K562 (cell line): Measurements from ENCODE around the gene NEUROD4. TPM values are rescaled to one million over a fixed set of nuclear protein-coding genes. Genes with fewer than 3 reads are reported as not detected.

ENCODE experiments used
- CBX5 ChIP-seq: IDR thresholded peaks from 2 replicates; pipeline ENCODE4 v1.6.1; 2014; ENCODE audit warnings: low read depth, borderline replicate concordance
- CREB3L1 ChIP-seq: fragments of 450-650 bp; IDR thresholded peaks from 2 replicates; pipeline ENCODE4 v1.6.1; 2014; ENCODE audit warnings: low read depth, mild to moderate bottlenecking, moderate library complexity, borderline replicate concordance
- EP400 ChIP-seq: fragments of 450-650 bp; IDR thresholded peaks from 2 replicates; pipeline ENCODE4 v1.6.1; 2017; ENCODE audit warnings: antibody characterized with exemption, mild to moderate bottlenecking, moderate library complexity
- FOSL1 ChIP-seq: fragments of 200-800 bp; sonication (Bioruptor generic); conservative IDR thresholded peaks from 2 replicates; pipeline ENCODE4 v1.6.1; 2016; ENCODE audit warnings: missing genetic modification characterization, missing compliant biosample characterization
- HNRNPL ChIP-seq: fragments of 200-400 bp; formaldehyde crosslinking; IDR thresholded peaks from 2 replicates; pipeline ENCODE4 v1.6.1; 2017; ENCODE audit warnings: low read depth, mild to moderate bottlenecking, low read length
- HSF4 ChIP-seq: fragments of 250-450 bp; sonication (Bioruptor Pico); IDR thresholded peaks from 2 replicates; pipeline ENCODE4 v2.1.2; 2022; ENCODE audit warnings: mild to moderate bottlenecking, moderate library complexity, borderline replicate concordance
- IRF9 ChIP-seq: fragments of 450-650 bp; IDR thresholded peaks from 2 replicates; pipeline ENCODE4 v1.6.1; 2016; ENCODE audit warnings: missing biosample characterization, missing genetic modification characterization
- JUND ChIP-seq, 2 experiments: IDR thresholded peaks; 2 replicates in 1 of 2; 3 replicates in 1 of 2; pipeline ENCODE4 v1.6.1; 2011; ENCODE audit warnings: borderline replicate concordance in 2 of 2, low read depth in 2 of 2, low read length in 2 of 2, improper control_type of control experiment in 1 of 2, missing biosample characterization in 1 of 2, missing genetic modification characterization in 1 of 2, missing genetic modification reagents in 1 of 2
- KAT8 ChIP-seq: fragments of 450-650 bp; IDR thresholded peaks from 2 replicates; pipeline ENCODE4 v1.6.1; 2016; ENCODE audit warnings: low read depth, mild to moderate bottlenecking
- LEF1 ChIP-seq: fragments of 450-650 bp; IDR thresholded peaks from 2 replicates; pipeline ENCODE4 v1.6.1; 2016; ENCODE audit warnings: mild to moderate bottlenecking
- MAFF ChIP-seq: IDR thresholded peaks from 2 replicates; pipeline ENCODE4 v1.6.1; 2012; ENCODE audit warnings: low read length, improper control_type of control experiment
- MAFK ChIP-seq: IDR thresholded peaks from 2 replicates; pipeline ENCODE4 v1.6.1; 2011; ENCODE audit warnings: low read length, improper control_type of control experiment
- MAZ ChIP-seq, 2 experiments: fragments of 450-650 bp in 1 of 2; sonication (generic) in 1 of 2; formaldehyde crosslinking; IDR thresholded peaks in 1 of 2; conservative IDR thresholded peaks in 1 of 2; 2 replicates each; pipeline versions ENCODE4 v1.4.0 to v1.5.0; 2020; ENCODE audit warnings: mild to moderate bottlenecking in 1 of 2, missing genetic modification reagents in 1 of 2
- NFRKB ChIP-seq: fragments of 450-650 bp; IDR thresholded peaks from 2 replicates; pipeline ENCODE4 v1.6.1; 2016; ENCODE audit warnings: low read depth
- PHB ChIP-seq: fragments of 250-450 bp; sonication (Bioruptor Pico); IDR thresholded peaks from 2 replicates; pipeline ENCODE4 v1.5.0; 2021
- PURB ChIP-seq: sonication (generic); formaldehyde crosslinking; IDR thresholded peaks from 2 replicates; pipeline ENCODE4 v1.9.0; 2021; ENCODE audit warnings: low read depth, mild to moderate bottlenecking, missing genetic modification reagents
- RBM15 ChIP-seq: fragments of 200-400 bp; formaldehyde crosslinking; IDR thresholded peaks from 2 replicates; pipeline ENCODE4 v1.6.1; 2018; ENCODE audit warnings: mild to moderate bottlenecking, low read length, moderate library complexity; ENCODE audit not compliant: insufficient read depth
- RFX7 ChIP-seq: fragments of 250-450 bp; sonication (Bioruptor Pico); IDR thresholded peaks from 2 replicates; pipeline ENCODE4 v1.5.1; 2021; ENCODE audit warnings: mild to moderate bottlenecking
- RUNX1 ChIP-seq: sonication (generic); IDR thresholded peaks from 2 replicates; pipeline ENCODE4 v1.6.1; 2016; ENCODE audit warnings: antibody characterized with exemption, low read depth
- SMAD3 ChIP-seq: fragments of 450-650 bp; formaldehyde crosslinking; conservative IDR thresholded peaks from 2 replicates; pipeline ENCODE4 v1.4.0; 2020; ENCODE audit warnings: mild to moderate bottlenecking
- TCF7L2 ChIP-seq: fragments of 150-350 bp; IDR thresholded peaks from 2 replicates; pipeline ENCODE4 v1.6.1; 2016; ENCODE audit warnings: low read depth, mild to moderate bottlenecking, low read length, moderate library complexity
- ZNF124 ChIP-seq: sonication (generic); formaldehyde crosslinking; IDR thresholded peaks from 2 replicates; pipeline ENCODE4 v1.8.1; 2022; ENCODE audit warnings: missing genetic modification reagents
- polyA plus RNA-seq, 8 experiments: library from polyadenylated mRNA; depleted of rRNA in 4 of 8; stranded (reverse) in 5 of 8; unstranded in 3 of 8; fragments of >200 nt; fragmentation: Nextera tagmentation in 2 of 8; fragmentation: Illumina TruSeq in 1 of 8; extraction: Ambion mirVana in 2 of 8; extraction: Trizol in 1 of 8; gene quantifications; 2 replicates each; pipeline versions ENCODE4 v1.2.1 to v1.2.3, GENCODE V29; 2011 to 2014; ENCODE audit warnings: inconsistent platforms in 1 of 8, missing spikeins in 1 of 8
- total RNA-seq, 7 experiments: library from RNA; depleted of rRNA in 6 of 7; stranded (reverse); fragments of >200 nt in 6 of 7; fragmentation: Illumina TruSeq in 2 of 7; extraction: Trizol in 2 of 7; gene quantifications; 2 replicates each; pipeline versions ENCODE4 v1.2.1 to v1.2.3, GENCODE V29; 2011 to 2021; ENCODE audit warnings: low replicate concordance in 1 of 7
- TF ChIP-seq, protein P1 (sequence below): fragments of 150-350 bp; IDR thresholded peaks from 2 replicates; pipeline ENCODE4 v1.6.1; 2014; ENCODE audit warnings: low read depth, mild to moderate bottlenecking, low read length, borderline replicate concordance
- TF ChIP-seq, protein P2 (sequence below), 2 experiments: fragments of 250-450 bp in 1 of 2; fragments of 450-650 bp in 1 of 2; sonication (Bioruptor Pico) in 1 of 2; IDR thresholded peaks; 2 replicates each; pipeline versions ENCODE4 v1.6.1 to v1.8.0; 2016 to 2021; ENCODE audit warnings: mild to moderate bottlenecking in 2 of 2, moderate library complexity in 2 of 2, missing compliant biosample characterization in 1 of 2, missing genetic modification characterization in 1 of 2

The NEUROD4 gene
- total and polyA plus RNA-seq, 9 of the 15 experiments (the other 6 are each of a cell fraction or from before 2014, with no cell fraction given), result not detected

DNA sequence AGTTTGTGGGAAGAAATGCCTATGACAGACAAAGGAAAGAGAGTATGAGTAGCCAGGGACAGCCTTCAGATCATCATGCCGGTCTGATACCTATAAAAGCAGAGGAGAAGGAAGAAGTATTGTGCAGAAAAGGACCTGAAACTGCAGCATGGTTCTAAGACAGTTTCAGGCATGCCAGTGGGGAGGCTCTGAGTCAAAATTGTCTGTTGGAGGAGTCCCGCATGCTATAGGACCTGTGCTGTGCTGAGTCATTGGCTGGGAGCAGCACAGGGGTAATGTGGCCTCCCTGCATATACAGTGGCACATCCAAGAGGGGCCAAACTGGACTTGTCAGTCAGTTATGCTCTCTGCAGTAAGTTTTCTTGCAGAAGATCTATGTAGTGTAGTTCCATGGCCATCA lies 40.7 kb downstream of the NEUROD4 start (continued):
- TF ChIP-seq JUND (IDR thresholded peaks at IDR 0.05; ENCODE audit: borderline replicate concordance, low read depth, low read length) (no peak), JUND (tag; IDR thresholded peaks at IDR 0.05; ENCODE audit: borderline replicate concordance, low read depth, low read length) (peak; percentile 48; the same call in 1 of the 3 replicates), NFRKB (no peak), LEF1 (no peak), TCF7L2 (no peak), MAZ (CRISPR knock-in tag; conservative IDR thresholded peaks at IDR 0.05 in 1 of 2, IDR thresholded peaks at IDR 0.05 in 1 of 2) (no peak), PURB (CRISPR knock-in tag) (no peak), KAT8 (no peak), HNRNPL (no peak), MAFF (peak; percentile 72), RUNX1 (no peak), CREB3L1 (no peak), MAFK (peak; percentile 65; the same call in 1 of the 2 replicates), ZNF124 (CRISPR knock-in tag) (no peak), FOSL1 (0 out of 2 replicates have a peak, but pooled peaks have one; percentile 16), CBX5 (no peak), PHB (CRISPR knock-in tag) (no peak), RBM15 (no peak), HSF4 (CRISPR knock-in tag) (no peak), IRF9 (tag) (no peak), EP400 (no peak), RFX7 (no peak), SMAD3 (CRISPR knock-in tag) (no peak)
- TF ChIP-seq, protein P1, sequence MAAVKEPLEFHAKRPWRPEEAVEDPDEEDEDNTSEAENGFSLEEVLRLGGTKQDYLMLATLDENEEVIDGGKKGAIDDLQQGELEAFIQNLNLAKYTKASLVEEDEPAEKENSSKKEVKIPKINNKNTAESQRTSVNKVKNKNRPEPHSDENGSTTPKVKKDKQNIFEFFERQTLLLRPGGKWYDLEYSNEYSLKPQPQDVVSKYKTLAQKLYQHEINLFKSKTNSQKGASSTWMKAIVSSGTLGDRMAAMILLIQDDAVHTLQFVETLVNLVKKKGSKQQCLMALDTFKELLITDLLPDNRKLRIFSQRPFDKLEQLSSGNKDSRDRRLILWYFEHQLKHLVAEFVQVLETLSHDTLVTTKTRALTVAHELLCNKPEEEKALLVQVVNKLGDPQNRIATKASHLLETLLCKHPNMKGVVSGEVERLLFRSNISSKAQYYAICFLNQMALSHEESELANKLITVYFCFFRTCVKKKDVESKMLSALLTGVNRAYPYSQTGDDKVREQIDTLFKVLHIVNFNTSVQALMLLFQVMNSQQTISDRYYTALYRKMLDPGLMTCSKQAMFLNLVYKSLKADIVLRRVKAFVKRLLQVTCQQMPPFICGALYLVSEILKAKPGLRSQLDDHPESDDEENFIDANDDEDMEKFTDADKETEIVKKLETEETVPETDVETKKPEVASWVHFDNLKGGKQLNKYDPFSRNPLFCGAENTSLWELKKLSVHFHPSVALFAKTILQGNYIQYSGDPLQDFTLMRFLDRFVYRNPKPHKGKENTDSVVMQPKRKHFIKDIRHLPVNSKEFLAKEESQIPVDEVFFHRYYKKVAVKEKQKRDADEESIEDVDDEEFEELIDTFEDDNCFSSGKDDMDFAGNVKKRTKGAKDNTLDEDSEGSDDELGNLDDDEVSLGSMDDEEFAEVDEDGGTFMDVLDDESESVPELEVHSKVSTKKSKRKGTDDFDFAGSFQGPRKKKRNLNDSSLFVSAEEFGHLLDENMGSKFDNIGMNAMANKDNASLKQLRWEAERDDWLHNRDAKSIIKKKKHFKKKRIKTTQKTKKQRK, result no peak
- TF ChIP-seq, protein P2, sequence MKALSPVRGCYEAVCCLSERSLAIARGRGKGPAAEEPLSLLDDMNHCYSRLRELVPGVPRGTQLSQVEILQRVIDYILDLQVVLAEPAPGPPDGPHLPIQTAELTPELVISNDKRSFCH (CRISPR knock-in tag; IDR thresholded peaks at IDR 0.05), result no peak
- TF ChIP-seq, protein P2 (tag; IDR thresholded peaks at IDR 0.05), result no peak
